OCI-LY1 (cell line): ENCODE results near the gene TBX5.

Experiments used
- H2AFZ ChIP-seq: fragments of 200-600 bp; sonication (generic), shearing (Covaris generic); 2 replicates; pipeline ENCODE4 v1.6.0; 2014; ENCODE audit warnings: antibody characterized with exemption, mild to moderate bottlenecking, low read length
- H3F3A ChIP-seq: fragments of 200-600 bp; sonication (generic), shearing (Covaris generic); 2 replicates; pipeline ENCODE4 v1.6.0; 2014; ENCODE audit warnings: mild to moderate bottlenecking, antibody characterized with exemption, low read length, moderate library complexity; ENCODE audit not compliant: insufficient read depth
- H3K27ac ChIP-seq: fragments of 200-600 bp; sonication (generic); 2 replicates; pipeline ENCODE4 v1.5.1; 2014; ENCODE audit warnings: low read length, mixed run types, mild to moderate bottlenecking, low read depth; ENCODE audit not compliant: poor library complexity, severe bottlenecking
- H3K27me3 ChIP-seq: fragments of 200-600 bp; sonication (generic); 2 replicates; pipeline ENCODE4 v1.6.0; 2014; ENCODE audit warnings: antibody characterized with exemption, mild to moderate bottlenecking, low read length, moderate library complexity; ENCODE audit not compliant: insufficient read depth
- H3K36me3 ChIP-seq: fragments of 200-600 bp; sonication (generic); 2 replicates; pipeline ENCODE4 v1.6.1; 2014; ENCODE audit warnings: mild to moderate bottlenecking, antibody characterized with exemption, low read length, moderate library complexity, mixed read lengths; ENCODE audit not compliant: insufficient read depth
- H3K4me1 ChIP-seq: fragments of 200-600 bp; sonication (generic); 2 replicates; pipeline ENCODE4 v1.5.1; 2014; ENCODE audit warnings: mild to moderate bottlenecking, low read length, moderate library complexity; ENCODE audit not compliant: insufficient read depth, severe bottlenecking
- H3K4me2 ChIP-seq: fragments of 200-600 bp; sonication (generic), shearing (Covaris generic); 2 replicates; pipeline ENCODE4 v1.6.1; 2014; ENCODE audit warnings: low read length
- H3K4me3 ChIP-seq: fragments of 200-600 bp; sonication (generic); 2 replicates; pipeline ENCODE4 v1.5.1; 2014; ENCODE audit warnings: low read length, low read depth, mild to moderate bottlenecking, mixed read lengths; ENCODE audit not compliant: poor library complexity, severe bottlenecking
- H3K79me2 ChIP-seq: fragments of 200-600 bp; shearing (Covaris generic); 2 replicates; pipeline ENCODE4 v1.6.1; 2016; ENCODE audit warnings: mixed run types, low read length, mixed read lengths; ENCODE audit not compliant: insufficient read depth
- H3K9ac ChIP-seq: fragments of 200-600 bp; sonication (generic), shearing (Covaris generic); 2 replicates; pipeline ENCODE4 v1.6.1; 2014; ENCODE audit warnings: mild to moderate bottlenecking, low read length, mixed read lengths
- H3K9me2 ChIP-seq: fragments of 200-600 bp; sonication (generic), shearing (Covaris generic); 2 replicates; pipeline ENCODE4 v1.6.1; 2014; ENCODE audit warnings: low read depth, mild to moderate bottlenecking, low read length, mixed read lengths
- H3K9me3 ChIP-seq: fragments of 200-600 bp; shearing (Covaris generic); 2 replicates; pipeline ENCODE4 v1.6.1; 2014; ENCODE audit warnings: low read length, mixed read lengths
- H4K20me1 ChIP-seq: fragments of 200-600 bp; sonication (generic), shearing (Covaris generic); 2 replicates; pipeline ENCODE4 v1.6.0; 2016; ENCODE audit warnings: mild to moderate bottlenecking, low read length; ENCODE audit not compliant: insufficient read depth
- CTCF ChIP-seq: fragments of 200-600 bp; sonication (generic), shearing (Covaris generic); IDR thresholded peaks from 2 replicates; pipeline ENCODE4 v1.5.1; 2017; ENCODE audit warnings: mild to moderate bottlenecking, antibody characterized with exemption, low read length, moderate library complexity, mixed read lengths
- EZH2 ChIP-seq: fragments of 200-600 bp; sonication (generic), shearing (Covaris generic); IDR thresholded peaks from 2 replicates; pipeline ENCODE4 v1.8.0; 2017; ENCODE audit warnings: borderline replicate concordance, mixed run types, mild to moderate bottlenecking, antibody characterized with exemption, low read length, moderate library complexity, mixed read lengths

Gene TBX5

GRCh38 chr12:114343585-114344302 lies 62.2 kb downstream of the TBX5 start:
- no peaks in the 10 kb centered on the region for H3K79me2 ChIP-seq
- no peaks in the 10 kb centered on the region for H3K36me3 ChIP-seq
- H3K4me2 ChIP-seq, result no peak overlapping the region
- H3K27ac ChIP-seq, result no peak overlapping the region
- no peaks in the 10 kb centered on the region for H3F3A ChIP-seq
- H3K9me3 ChIP-seq, result no peaks in the 10 kb centered on the region
- H2AFZ ChIP-seq, result no peak overlapping the region
- no peaks in the 10 kb centered on the region for H3K9me2 ChIP-seq
- no peaks in the 10 kb centered on the region for H3K4me1 ChIP-seq
- H3K9ac ChIP-seq, result no peak overlapping the region
- H3K4me3 ChIP-seq, result no peak overlapping the region
- TF ChIP-seq EZH2 (no peak), CTCF (no peak)
- no peaks in the 10 kb centered on the region for H3K27me3 ChIP-seq
- H4K20me1 ChIP-seq, result no peaks in the 10 kb centered on the region

GRCh38 chr12:114342656-114343055 lies 63.3 kb downstream of the TBX5 start:
- Histone ChIP-seq H4K20me1 (no peaks in the 10 kb centered on the region), H3K9ac (no peak overlapping the region), H2AFZ (no peak overlapping the region), H3K9me2 (no peaks in the 10 kb centered on the region), H3K27ac (no peak overlapping the region), H3K79me2 (no peaks in the 10 kb centered on the region), H3K4me3 (no peak overlapping the region), H3K4me1 (no peaks in the 10 kb centered on the region), H3K9me3 (no peaks in the 10 kb centered on the region), H3K27me3 (no peaks in the 10 kb centered on the region), H3K4me2 (no peak overlapping the region), H3F3A (no peaks in the 10 kb centered on the region), H3K36me3 (no peaks in the 10 kb centered on the region)
- no peak for TF ChIP-seq CTCF
- TF ChIP-seq EZH2, result no peak

GRCh38 chr12:114341635-114342034 lies 64.3 kb downstream of the TBX5 start:
- no peaks in the 10 kb centered on the region for H3K9me2 ChIP-seq
- TF ChIP-seq CTCF, result no peak
- TF ChIP-seq EZH2, result no peak
- no peaks in the 10 kb centered on the region for H3K36me3 ChIP-seq
- no peak overlapping the region for H3K27ac ChIP-seq
- H4K20me1 ChIP-seq, result no peaks in the 10 kb centered on the region
- H3K4me3 ChIP-seq, result no peak overlapping the region
- no peaks in the 10 kb centered on the region for H3F3A ChIP-seq
- no peaks in the 10 kb centered on the region for H3K4me1 ChIP-seq
- no peaks in the 10 kb centered on the region for H3K9me3 ChIP-seq
- H3K27me3 ChIP-seq, result no peaks in the 10 kb centered on the region
- no peaks in the 10 kb centered on the region for H3K79me2 ChIP-seq
- no peak overlapping the region for H3K9ac ChIP-seq
- H2AFZ ChIP-seq, result no peak overlapping the region
- no peak overlapping the region for H3K4me2 ChIP-seq
